Peyer's patch (tissue), 4 donors: ENCODE data around the gene MMP27.

ENCODE experiments used
- POLR2A ChIP-seq, 2 donors: fragments of 450-650 bp; IDR thresholded peaks; one replicate each; pipeline ENCODE4 v1.5.1; 2017; ENCODE audit warnings: antibody characterized with exemption in 2 of 2, mild to moderate bottlenecking in 2 of 2, moderate library complexity in 2 of 2
- TF ChIP-seq, protein P1 (sequence below), 6 experiments: fragments of 450-650 bp in 4 of 6; fragments of 200-600 bp in 2 of 6; sonication (generic) in 1 of 6; IDR thresholded peaks; one replicate each; pipeline ENCODE4 v1.5.1; 2017 to 2019; ENCODE audit warnings: antibody characterized with exemption in 6 of 6, mild to moderate bottlenecking in 3 of 6, moderate library complexity in 1 of 6

DNA sequence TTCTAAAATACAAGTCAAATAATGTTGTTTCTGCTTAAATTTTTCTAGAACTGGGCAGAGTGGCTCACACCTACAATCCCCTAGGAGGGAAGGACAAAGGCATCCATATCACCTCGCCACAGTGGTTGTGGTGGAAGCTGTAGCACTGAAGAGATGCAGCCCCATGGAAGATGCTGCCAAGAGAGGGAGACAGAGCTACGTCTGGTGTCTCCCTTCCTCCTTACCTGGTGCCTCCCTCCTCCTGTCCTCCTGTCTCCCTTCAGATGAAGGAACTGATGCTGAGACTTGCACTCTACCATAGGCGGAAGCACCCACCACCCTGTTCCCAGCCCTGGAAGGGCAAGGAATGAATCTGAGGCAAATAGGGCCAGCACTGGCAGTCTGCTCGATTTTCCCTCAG, 22.3 kb downstream of the MMP27 start:
- TF ChIP-seq, protein P1, sequence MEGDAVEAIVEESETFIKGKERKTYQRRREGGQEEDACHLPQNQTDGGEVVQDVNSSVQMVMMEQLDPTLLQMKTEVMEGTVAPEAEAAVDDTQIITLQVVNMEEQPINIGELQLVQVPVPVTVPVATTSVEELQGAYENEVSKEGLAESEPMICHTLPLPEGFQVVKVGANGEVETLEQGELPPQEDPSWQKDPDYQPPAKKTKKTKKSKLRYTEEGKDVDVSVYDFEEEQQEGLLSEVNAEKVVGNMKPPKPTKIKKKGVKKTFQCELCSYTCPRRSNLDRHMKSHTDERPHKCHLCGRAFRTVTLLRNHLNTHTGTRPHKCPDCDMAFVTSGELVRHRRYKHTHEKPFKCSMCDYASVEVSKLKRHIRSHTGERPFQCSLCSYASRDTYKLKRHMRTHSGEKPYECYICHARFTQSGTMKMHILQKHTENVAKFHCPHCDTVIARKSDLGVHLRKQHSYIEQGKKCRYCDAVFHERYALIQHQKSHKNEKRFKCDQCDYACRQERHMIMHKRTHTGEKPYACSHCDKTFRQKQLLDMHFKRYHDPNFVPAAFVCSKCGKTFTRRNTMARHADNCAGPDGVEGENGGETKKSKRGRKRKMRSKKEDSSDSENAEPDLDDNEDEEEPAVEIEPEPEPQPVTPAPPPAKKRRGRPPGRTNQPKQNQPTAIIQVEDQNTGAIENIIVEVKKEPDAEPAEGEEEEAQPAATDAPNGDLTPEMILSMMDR (IDR thresholded peaks at IDR 0.05): no peak
- no peak for TF ChIP-seq POLR2A (IDR thresholded peaks at IDR 0.05)
